Measurements from ENCODE around the gene RAI14.

The RAI14 gene

DNA sequence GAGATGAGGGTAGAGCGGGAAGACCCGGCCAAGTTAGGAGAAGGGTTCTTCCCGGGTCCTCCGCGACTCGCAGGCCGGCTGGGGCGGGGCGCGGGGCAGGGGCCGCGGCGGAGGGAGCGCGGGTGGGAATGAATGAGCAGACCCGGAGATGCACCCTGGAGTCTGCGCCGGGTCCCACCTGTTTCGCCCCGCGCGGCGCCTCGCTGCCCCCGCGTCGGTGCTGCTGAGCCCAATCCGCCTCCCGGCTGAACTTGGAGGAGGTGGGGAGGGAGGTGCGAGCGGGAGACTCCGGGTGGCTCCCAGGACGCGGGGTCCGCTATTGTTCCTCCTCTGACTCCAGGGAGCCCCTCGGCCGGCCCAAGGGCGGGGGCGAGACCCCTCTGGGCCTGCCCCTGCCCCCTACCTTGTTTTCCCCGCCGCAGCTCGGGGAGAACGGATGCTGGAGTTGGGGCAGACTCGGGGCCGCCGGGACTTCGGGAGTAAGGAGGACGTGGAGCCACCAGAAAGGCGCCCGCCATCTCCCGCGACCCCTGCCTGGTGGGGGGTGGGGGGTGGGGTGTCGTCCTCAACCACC lies 659 bp downstream of the RAI14 start:
- Mint-ChIP-seq H3K27ac (no peak overlapping the region), H3K27me3 (peaks cover 32% of the 10 kb centered on the region), H3K9me3 (no peaks in the 10 kb centered on the region), H3K36me3 (no peaks in the 10 kb centered on the region), H3K4me3 (peak overlapping the region; percentile 67), H3K4me1 (peaks cover 15% of the 10 kb centered on the region)
- no peak for DNase-seq (ENCODE audit: low spot score in 2 of 2)
- peak; percentile 21 for ATAC-seq (ENCODE audit: low read depth)

- peaks cover 32% of the 10 kb centered on the region for H3K27me3 Mint-ChIP-seq
- no peaks in the 10 kb centered on the region for H3K36me3 Mint-ChIP-seq
- no peak overlapping the region for H3K27ac Mint-ChIP-seq
- H3K9me3 Mint-ChIP-seq, result no peaks in the 10 kb centered on the region
- ATAC-seq (ENCODE audit: low read depth), result no peak
- peak overlapping the region; percentile 54 for H3K4me3 Mint-ChIP-seq
- H3K4me1 Mint-ChIP-seq, result peaks cover 15% of the 10 kb centered on the region
- no peak for DNase-seq (ENCODE audit: low spot score in 2 of 2)
Observed at GRCh38 chr5:34657274-34657921, 1.3 kb downstream of the RAI14 start.

- Mint-ChIP-seq H3K27ac (no peak overlapping the region), H3K9me3 (no peaks in the 10 kb centered on the region), H3K27me3 (peaks cover 30% of the 10 kb centered on the region), H3K4me1 (peaks cover 15% of the 10 kb centered on the region), H3K4me3 (peak overlapping the region; percentile 54), H3K36me3 (no peaks in the 10 kb centered on the region)
- DNase-seq (ENCODE audit: low spot score in 2 of 2) (no peak), ATAC-seq (ENCODE audit: low read depth) (no peak)
Observed at GRCh38 chr5:34657988-34658387, 1.9 kb downstream of the RAI14 start.

- Mint-ChIP-seq H3K36me3 (no peaks in the 10 kb centered on the region), H3K4me1 (peaks cover 15% of the 10 kb centered on the region), H3K27ac (no peak overlapping the region), H3K4me3 (no peak overlapping the region), H3K9me3 (no peaks in the 10 kb centered on the region), H3K27me3 (peaks cover 26% of the 10 kb centered on the region)
- no peak for ATAC-seq (ENCODE audit: low read depth)
- no peak for DNase-seq (ENCODE audit: low spot score in 2 of 2)
Observed at GRCh38 chr5:34659168-34659567, 3.0 kb downstream of the RAI14 start.

DNA sequence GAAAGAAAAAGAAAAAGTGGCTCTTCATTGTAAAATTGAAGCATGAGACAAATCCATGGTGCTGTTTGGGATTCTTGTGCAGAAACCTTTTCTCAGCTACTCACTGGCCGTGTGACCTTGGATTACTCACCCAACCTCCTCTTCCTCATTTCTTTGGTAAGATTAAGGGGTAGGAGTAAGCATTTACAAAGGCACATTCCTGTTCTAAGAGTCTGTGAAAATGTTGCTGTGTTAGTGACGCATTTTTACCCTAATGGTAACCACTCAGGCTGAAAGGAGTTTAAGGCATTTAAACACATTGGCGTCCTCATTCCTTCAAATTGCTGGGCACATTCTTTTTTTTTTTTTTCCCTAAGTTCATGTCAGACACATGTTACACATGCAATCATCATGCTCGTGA lies 4.3 kb downstream of the RAI14 start:
- H3K4me3 Mint-ChIP-seq, result no peak overlapping the region
- H3K27me3 Mint-ChIP-seq, result peaks cover 16% of the 10 kb centered on the region
- H3K4me1 Mint-ChIP-seq, result peaks cover 11% of the 10 kb centered on the region
- H3K36me3 Mint-ChIP-seq, result no peaks in the 10 kb centered on the region
- no peaks in the 10 kb centered on the region for H3K9me3 Mint-ChIP-seq
- no peak overlapping the region for H3K27ac Mint-ChIP-seq
- no peak for DNase-seq (ENCODE audit: low spot score in 2 of 2)
- no peak for ATAC-seq (ENCODE audit: low read depth)

GRCh38 chr5:34663771-34664496 lies 7.8 kb downstream of the RAI14 start:
- DNase-seq (ENCODE audit: low spot score in 2 of 2) (no peak), ATAC-seq (ENCODE audit: low read depth) (no peak)
- H3K4me1 Mint-ChIP-seq, result no peaks in the 10 kb centered on the region
- no peak overlapping the region for H3K4me3 Mint-ChIP-seq
- H3K27ac Mint-ChIP-seq, result no peak overlapping the region
- no peaks in the 10 kb centered on the region for H3K9me3 Mint-ChIP-seq
- H3K27me3 Mint-ChIP-seq, result peaks cover 6% of the 10 kb centered on the region
- no peaks in the 10 kb centered on the region for H3K36me3 Mint-ChIP-seq

DNA sequence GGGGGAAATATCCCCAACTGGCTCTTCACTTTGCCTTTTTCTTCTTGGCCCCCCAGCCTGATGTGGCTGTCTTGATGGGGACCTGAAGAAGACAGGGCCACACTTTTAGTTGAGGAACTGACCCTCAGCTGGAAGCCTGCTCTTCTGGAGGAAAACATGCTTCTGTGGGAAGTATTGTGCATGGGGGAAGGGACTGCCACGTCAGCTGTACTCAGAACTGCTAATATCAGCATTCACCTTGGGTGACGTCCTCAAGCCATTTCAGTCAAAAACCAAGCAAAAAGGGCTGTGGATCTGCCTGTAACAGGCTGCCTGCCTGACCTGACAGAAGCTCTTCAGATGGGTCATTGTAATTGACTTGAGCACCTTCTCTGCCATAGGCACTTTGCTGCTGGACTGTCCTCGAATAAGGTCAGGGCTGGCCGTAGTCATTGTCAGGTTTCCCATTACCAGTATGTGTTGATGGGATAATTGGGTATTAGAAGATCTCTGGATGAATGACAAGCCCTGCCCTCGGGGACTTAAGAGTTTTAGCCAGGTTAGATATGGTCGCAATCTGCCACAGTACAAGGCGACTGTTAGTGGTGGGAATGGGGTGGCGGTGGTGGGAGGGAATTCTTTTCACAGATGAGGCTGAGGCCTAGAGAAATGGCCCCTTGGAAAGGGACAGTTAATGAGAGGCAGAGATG lies 10.4 kb downstream of the RAI14 start:
- H3K27ac Mint-ChIP-seq, result no peak overlapping the region
- no peak for ATAC-seq (ENCODE audit: low read depth)
- no peak overlapping the region for H3K4me3 Mint-ChIP-seq
- H3K4me1 Mint-ChIP-seq, result no peaks in the 10 kb centered on the region
- no peaks in the 10 kb centered on the region for H3K9me3 Mint-ChIP-seq
- no peak for DNase-seq (ENCODE audit: low spot score in 2 of 2)
- no peaks in the 10 kb centered on the region for H3K27me3 Mint-ChIP-seq
- H3K36me3 Mint-ChIP-seq, result no peaks in the 10 kb centered on the region

DNA sequence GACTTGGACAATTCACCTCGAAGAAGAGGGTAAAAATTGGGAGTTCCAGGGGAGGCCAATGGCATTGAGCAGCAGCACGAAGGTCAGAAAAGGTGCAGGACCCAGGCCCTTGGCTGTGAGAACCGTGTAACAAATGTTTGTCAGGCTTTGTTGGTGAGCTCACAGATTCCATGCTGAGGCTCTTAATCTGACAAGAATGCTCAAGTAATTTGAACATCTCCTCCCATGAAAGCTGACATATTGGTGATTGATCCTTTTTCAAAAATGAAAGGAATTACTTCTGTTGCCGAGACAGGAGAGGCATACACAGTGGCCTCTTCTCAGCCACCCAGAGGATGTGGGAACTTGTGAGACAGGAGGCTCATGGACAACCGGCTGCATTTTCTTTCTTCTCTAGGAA lies 11.6 kb downstream of the RAI14 start:
- Mint-ChIP-seq H3K4me3 (no peak overlapping the region), H3K9me3 (no peaks in the 10 kb centered on the region), H3K27me3 (no peaks in the 10 kb centered on the region), H3K4me1 (no peaks in the 10 kb centered on the region), H3K27ac (no peak overlapping the region), H3K36me3 (no peaks in the 10 kb centered on the region)
- ATAC-seq (ENCODE audit: low read depth) (no peak), DNase-seq (ENCODE audit: low spot score in 2 of 2) (no peak)

- no peaks in the 10 kb centered on the region for H3K36me3 Mint-ChIP-seq
- no peaks in the 10 kb centered on the region for H3K9me3 Mint-ChIP-seq
- H3K27me3 Mint-ChIP-seq, result no peaks in the 10 kb centered on the region
- H3K27ac Mint-ChIP-seq, result no peak overlapping the region
- H3K4me1 Mint-ChIP-seq, result no peaks in the 10 kb centered on the region
- H3K4me3 Mint-ChIP-seq, result no peak overlapping the region
- DNase-seq (ENCODE audit: low spot score in 2 of 2) (no peak), ATAC-seq (ENCODE audit: low read depth) (no peak)
Observed at GRCh38 chr5:34669931-34670516, 13.9 kb downstream of the RAI14 start.

- no peak for ATAC-seq (ENCODE audit: low read depth)
- H3K9me3 Mint-ChIP-seq, result no peaks in the 10 kb centered on the region
- H3K4me3 Mint-ChIP-seq, result no peak overlapping the region
- no peaks in the 10 kb centered on the region for H3K4me1 Mint-ChIP-seq
- no peaks in the 10 kb centered on the region for H3K27me3 Mint-ChIP-seq
- H3K36me3 Mint-ChIP-seq, result no peaks in the 10 kb centered on the region
- H3K27ac Mint-ChIP-seq, result no peak overlapping the region
- no peak for DNase-seq (ENCODE audit: low spot score in 2 of 2)
Observed at GRCh38 chr5:34672196-34672595, 16.1 kb downstream of the RAI14 start.

DNA sequence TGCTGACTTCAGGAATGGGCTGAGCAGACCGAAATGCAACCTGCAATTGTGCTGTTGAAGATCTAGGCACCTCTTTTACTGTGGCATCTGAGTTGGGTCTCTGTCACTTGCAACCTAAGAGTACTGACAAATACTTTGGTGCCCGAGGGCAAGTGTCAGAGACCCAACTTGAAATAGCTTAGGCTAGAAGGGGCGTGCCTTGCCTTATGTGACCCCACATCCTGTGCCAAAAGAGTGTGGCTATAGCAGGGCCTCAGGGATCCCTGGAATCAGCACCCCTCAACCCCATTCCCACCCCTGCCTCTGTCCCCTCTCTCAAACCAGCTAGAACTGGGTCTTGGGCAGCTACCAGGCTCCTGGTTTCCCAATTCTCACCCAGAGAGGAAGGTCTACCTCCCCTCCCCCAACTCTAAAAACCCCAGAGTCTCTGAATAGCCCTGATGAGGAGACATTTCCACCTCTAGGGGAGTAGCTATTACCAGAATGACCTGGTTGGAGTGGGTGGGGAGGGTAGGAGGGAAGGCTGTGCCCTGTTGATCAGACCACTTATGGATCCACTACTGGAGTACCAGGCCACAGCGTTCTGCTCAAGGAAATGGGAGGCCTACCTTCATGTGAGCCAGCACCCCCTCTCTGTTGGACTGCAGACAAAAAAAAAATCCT lies 17.5 kb downstream of the RAI14 start:
- no peak overlapping the region for H3K27ac Mint-ChIP-seq
- H3K36me3 Mint-ChIP-seq, result no peaks in the 10 kb centered on the region
- no peak overlapping the region for H3K4me3 Mint-ChIP-seq
- no peaks in the 10 kb centered on the region for H3K4me1 Mint-ChIP-seq
- H3K27me3 Mint-ChIP-seq, result peaks cover 1% of the 10 kb centered on the region
- H3K9me3 Mint-ChIP-seq, result no peaks in the 10 kb centered on the region
- no peak for DNase-seq (ENCODE audit: low spot score in 2 of 2)
- no peak for ATAC-seq (ENCODE audit: low read depth)

DNA sequence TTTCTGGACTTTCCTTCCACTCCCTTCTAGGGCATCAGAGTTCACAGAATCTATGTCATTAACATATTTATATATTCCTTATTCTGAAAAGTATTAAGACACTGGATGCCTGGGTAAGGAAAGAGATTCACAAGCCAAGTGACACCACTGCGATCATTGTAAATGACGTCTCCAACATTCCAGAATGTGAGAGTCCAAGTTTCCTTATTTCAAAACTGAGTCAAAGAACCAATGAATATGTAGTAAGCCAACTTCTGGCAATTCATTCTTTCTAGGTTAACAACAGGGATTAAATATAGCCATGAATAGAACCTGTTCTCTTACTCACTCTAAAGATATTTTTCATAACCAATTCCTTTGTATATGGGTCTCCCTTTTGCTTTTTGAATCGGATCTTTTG lies 18.1 kb downstream of the RAI14 start:
- Mint-ChIP-seq H3K4me1 (no peaks in the 10 kb centered on the region), H3K27ac (no peak overlapping the region), H3K4me3 (no peak overlapping the region), H3K27me3 (peaks cover 1% of the 10 kb centered on the region), H3K9me3 (no peaks in the 10 kb centered on the region), H3K36me3 (no peaks in the 10 kb centered on the region)
- DNase-seq (ENCODE audit: low spot score in 2 of 2), result no peak
- no peak for ATAC-seq (ENCODE audit: low read depth)

GRCh38 chr5:34675857-34676256 lies 19.7 kb downstream of the RAI14 start:
- no peak overlapping the region for H3K27ac Mint-ChIP-seq
- no peak for ATAC-seq (ENCODE audit: low read depth)
- H3K36me3 Mint-ChIP-seq, result no peaks in the 10 kb centered on the region
- H3K4me1 Mint-ChIP-seq, result no peaks in the 10 kb centered on the region
- no peak overlapping the region for H3K4me3 Mint-ChIP-seq
- H3K9me3 Mint-ChIP-seq, result no peaks in the 10 kb centered on the region
- no peak for DNase-seq (ENCODE audit: low spot score in 2 of 2)
- peaks cover 2% of the 10 kb centered on the region for H3K27me3 Mint-ChIP-seq

DNA sequence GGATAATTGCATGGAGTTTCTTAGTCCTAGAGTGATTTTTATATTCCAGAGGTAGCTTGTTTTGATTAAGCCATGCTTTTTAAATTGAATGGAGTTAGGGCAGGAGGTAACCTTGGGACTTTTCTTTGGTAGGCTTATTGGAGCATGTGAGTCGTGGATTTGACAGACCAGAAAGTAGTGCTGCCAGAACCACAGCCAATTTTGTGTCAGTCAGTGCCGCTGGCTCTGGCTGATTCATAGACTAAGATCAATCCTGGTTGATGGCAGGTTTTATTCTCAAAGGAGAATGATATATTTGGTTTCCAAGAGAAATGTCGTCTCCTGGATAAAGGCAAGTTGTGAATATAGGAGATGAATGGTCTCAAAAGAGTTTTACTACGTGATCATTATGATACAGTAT lies 20.3 kb downstream of the RAI14 start:
- ATAC-seq (ENCODE audit: low read depth), result no peak
- no peak overlapping the region for H3K27ac Mint-ChIP-seq
- no peaks in the 10 kb centered on the region for H3K36me3 Mint-ChIP-seq
- no peak for DNase-seq (ENCODE audit: low spot score in 2 of 2)
- no peaks in the 10 kb centered on the region for H3K9me3 Mint-ChIP-seq
- H3K27me3 Mint-ChIP-seq, result peaks cover 5% of the 10 kb centered on the region
- no peak overlapping the region for H3K4me3 Mint-ChIP-seq
- no peaks in the 10 kb centered on the region for H3K4me1 Mint-ChIP-seq

Measured in memory B cell (primary cell).